Astrocyte of the cerebellum (primary cell): ENCODE data around the gene DTHD1.

Experiments used
- DNase-seq: peaks from one replicate; pipeline ENCODE4 v3.0.0-alpha.2; 2011; ENCODE audit warnings: low read depth
- H3K4me3 ChIP-seq: 2 replicates; pipeline ENCODE4 v1.5.1; 2011; ENCODE audit warnings: mild to moderate bottlenecking, low read depth, low read length, moderate library complexity
- in situ Hi-C: cut with HindIII; loops from 2 replicates; pipeline ENCODE4 v1.10.0; 2017; ENCODE audit warnings: low sequenced_read_pairs
- TF ChIP-seq, protein P1 (sequence below): IDR thresholded peaks from 2 replicates; pipeline ENCODE4 v1.5.1; 2012; ENCODE audit warnings: low read length, low read depth, moderate library complexity, mild to moderate bottlenecking; ENCODE audit errors: missing control alignments

The DTHD1 gene

DNA sequence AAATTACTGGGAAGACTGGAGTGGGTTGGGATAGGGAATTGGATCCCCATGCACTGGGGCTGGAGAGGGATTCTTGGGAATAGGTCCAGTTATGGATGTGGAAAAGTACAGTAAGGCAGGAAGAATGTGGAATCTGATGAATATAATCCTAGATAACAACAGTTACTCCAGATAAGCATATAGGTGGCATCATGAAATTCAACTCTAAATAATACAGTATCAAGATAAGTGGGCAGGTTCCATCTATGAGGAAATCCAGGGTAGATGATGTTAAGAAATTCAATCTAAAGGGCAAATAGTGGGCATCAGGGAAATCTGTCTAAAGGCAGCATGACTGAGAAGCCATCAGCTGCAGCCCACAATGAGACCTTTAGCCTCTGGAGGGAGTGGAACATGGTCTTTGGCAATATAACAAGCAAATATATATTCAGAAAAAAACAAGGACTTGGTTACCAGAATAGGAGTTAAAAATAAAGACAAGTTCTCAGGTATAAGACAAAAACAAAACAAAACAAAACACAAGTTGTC, 1.2 kb downstream of the DTHD1 start:
- no peak for DNase-seq
- in situ Hi-C loops = no loop called here
- TF ChIP-seq, protein P1, sequence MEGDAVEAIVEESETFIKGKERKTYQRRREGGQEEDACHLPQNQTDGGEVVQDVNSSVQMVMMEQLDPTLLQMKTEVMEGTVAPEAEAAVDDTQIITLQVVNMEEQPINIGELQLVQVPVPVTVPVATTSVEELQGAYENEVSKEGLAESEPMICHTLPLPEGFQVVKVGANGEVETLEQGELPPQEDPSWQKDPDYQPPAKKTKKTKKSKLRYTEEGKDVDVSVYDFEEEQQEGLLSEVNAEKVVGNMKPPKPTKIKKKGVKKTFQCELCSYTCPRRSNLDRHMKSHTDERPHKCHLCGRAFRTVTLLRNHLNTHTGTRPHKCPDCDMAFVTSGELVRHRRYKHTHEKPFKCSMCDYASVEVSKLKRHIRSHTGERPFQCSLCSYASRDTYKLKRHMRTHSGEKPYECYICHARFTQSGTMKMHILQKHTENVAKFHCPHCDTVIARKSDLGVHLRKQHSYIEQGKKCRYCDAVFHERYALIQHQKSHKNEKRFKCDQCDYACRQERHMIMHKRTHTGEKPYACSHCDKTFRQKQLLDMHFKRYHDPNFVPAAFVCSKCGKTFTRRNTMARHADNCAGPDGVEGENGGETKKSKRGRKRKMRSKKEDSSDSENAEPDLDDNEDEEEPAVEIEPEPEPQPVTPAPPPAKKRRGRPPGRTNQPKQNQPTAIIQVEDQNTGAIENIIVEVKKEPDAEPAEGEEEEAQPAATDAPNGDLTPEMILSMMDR = no peak
- no peak overlapping the region for H3K4me3 ChIP-seq

DNA sequence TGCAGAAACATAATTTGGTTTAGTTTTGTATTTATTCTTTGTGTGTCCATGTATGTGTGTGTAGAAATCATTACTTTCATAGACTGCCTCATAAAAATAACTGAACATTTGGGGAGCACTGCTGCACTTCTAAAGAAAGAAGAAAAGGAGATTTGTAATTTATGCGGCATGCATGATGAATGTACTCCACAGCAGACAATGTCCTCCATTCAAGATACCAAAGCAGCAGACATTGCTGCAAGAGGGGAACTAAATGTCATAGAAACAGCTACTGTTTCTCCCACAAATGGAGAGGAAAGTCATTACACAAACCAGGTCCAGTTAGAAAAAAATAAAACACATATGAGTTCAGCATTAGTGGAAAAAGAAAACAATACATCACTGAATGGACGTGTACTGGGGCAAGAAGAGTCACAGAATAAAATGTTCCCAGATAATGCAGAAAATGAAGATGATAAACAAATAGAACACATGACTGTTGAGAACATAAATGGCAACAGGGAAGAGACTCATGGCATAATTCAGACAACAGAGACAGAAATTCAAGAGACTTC, 2.6 kb downstream of the DTHD1 start:
- no peak for DNase-seq
- TF ChIP-seq, protein P1 = no peak
- in situ Hi-C loops = no loop called here
- no peak overlapping the region for H3K4me3 ChIP-seq

DNA sequence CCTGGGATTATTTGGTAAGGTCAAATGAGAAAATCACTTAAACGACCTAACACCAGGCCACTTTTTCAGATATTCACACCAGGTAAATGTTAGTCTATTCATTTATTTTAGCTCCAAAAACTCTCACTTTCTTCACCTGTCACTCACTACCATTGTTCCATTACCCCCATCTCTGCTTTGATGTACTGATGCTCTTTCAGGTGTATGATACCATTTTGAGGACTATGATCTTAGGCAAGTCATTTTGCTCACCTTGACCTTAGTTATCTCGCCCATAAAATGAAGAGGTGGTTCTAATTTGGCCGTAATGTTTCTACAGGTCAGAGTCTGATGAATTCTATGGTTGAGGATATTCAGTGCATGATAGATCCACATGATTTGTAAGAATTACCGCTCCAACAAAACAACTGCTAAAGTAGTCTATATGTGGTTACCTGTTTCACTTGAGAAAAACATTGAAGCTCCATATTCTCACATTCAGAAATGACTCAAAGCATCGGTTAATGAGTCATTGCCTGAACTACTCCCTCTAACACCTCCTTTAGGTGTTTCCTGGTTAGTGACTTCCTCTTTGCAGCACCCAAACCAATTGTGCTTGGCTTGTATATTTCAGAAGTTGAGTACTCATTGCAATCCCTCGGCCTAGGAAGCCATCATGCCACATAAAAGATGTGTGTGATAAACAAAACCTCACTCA, 4.5 kb downstream of the DTHD1 start:
- DNase-seq = no peak
- in situ Hi-C loops = no loop called here
- H3K4me3 ChIP-seq = no peak overlapping the region
- TF ChIP-seq, protein P1 = no peak

DNA sequence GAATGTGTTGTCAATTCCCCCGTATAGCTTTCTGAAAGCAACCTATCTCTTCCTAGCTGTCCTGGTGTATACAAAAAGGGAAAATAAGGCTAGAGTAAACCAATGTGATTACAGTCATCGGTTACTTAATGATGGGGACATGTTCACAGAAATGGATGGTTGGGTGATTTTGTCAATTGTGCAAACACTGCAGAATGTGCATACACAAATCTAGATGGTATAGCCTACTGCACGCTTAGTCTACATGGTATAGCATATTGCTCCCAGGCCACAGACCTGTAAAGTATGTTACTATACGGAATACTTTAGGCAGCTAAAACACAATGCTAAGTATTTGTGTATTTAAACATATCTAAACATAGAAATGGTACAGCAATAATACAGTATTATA, 5.1 kb downstream of the DTHD1 start:
- in situ Hi-C loops = no loop called here
- TF ChIP-seq, protein P1 = no peak
- no peak for DNase-seq
- no peak overlapping the region for H3K4me3 ChIP-seq

DNA sequence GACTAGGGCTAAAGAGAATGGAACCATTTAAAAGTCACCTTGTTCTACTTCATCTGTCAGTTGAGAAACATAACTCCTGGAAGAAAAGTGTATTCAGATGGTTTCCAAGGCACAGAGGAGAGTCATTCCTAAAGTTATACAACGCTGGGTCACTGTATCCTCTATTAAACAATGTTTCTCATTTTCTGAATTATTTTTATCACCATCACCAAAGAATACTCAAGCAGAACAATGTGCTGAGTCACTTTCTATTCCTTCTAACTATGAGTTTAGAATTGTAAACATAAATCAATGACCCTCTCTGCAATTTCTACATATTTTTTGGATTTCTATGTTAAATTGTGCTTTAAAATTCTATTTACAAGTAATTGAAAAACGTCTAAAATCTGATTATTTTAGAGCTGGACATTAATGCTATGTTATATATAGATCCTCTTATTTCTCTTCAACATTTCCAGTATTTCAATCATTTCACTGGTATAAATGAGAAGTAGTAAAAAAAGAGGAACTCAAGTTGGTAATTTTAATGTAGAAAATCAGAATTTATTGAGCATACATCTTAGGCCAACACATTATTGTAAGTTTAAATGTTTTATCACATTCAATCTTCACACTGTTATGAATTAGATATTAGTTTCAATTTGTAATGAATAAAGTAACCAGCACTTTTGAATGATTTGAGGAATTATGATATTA, 7.5 kb downstream of the DTHD1 start:
- DNase-seq = no peak
- in situ Hi-C loops = no loop called here
- TF ChIP-seq, protein P1 = no peak

DNA sequence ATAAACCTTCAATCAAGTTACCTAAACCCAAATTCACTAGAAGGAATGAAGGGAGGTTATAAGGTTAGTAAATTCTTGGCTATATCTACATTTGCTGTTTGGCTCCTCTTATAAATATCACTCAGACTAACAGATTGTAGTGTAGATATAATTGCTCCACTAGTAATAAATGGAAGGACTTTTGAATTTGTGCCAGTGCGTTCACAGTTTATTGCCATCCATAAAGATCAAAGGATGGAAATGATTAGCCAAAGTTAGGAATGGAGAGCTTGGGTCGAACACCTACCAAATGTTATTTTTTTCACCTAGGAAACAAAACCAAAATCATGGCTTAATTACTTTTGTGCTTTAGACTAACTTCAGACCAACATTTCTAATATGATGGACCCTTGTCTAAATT, 9.2 kb downstream of the DTHD1 start:
- TF ChIP-seq, protein P1 = no peak
- in situ Hi-C loops = no loop called here
- no peak overlapping the region for H3K4me3 ChIP-seq
- no peak for DNase-seq

More for the DNA sequence above, 7.5 kb downstream of the DTHD1 start:
- no peak overlapping the region for H3K4me3 ChIP-seq
